ENCODE results near the gene CTBP2. TPM values are rescaled to one million over a fixed set of nuclear protein-coding genes. Genes with fewer than 3 reads are reported as not detected.
A peak's percentile ranks its signal among the peaks of the same experiment; 100 is the strongest.

CTBP2 gene
- total RNA-seq, 1 donor from 2014 or later, result 32.9 TPM

GRCh38 chr10:124966008-124966407 lies 194.4 kb downstream of the CTBP2 start:
- H3K4me1 ChIP-seq (ENCODE audit: control insufficient read depth in 3 of 3, insufficient read depth in 3 of 3, low read length in 3 of 3), result peaks cover 12 to 32% (median 13%) of the 10 kb centered on the region in 3 donors
- H3K27ac ChIP-seq (ENCODE audit: low read depth, low read length), result no peak overlapping the region
- H3K9ac ChIP-seq (ENCODE audit: low read depth in 1 of 3, low read length in 3 of 3), result no peak overlapping the region
- no peak overlapping the region for H3K4me3 ChIP-seq (ENCODE audit: low read length in 3 of 3)
- H3K27me3 ChIP-seq (ENCODE audit: control insufficient read depth in 3 of 3, insufficient read depth in 3 of 3, low read length in 3 of 3), result no peaks in the 10 kb centered on the region
- no peaks in the 10 kb centered on the region for H3K9me3 ChIP-seq (ENCODE audit: control insufficient read depth in 3 of 3, low read length in 3 of 3)
- H3K36me3 ChIP-seq (ENCODE audit: control insufficient read depth in 3 of 3, insufficient read depth in 3 of 3, low read length in 3 of 3), result peaks cover 6 to 20% (median 7%) of the 10 kb centered on the region in 3 donors

GRCh38 chr10:124963866-124964720 lies 196.3 kb downstream of the CTBP2 start:
- H3K4me1 ChIP-seq (ENCODE audit: control insufficient read depth in 3 of 3, insufficient read depth in 3 of 3, low read length in 3 of 3), result peaks cover 5 to 23% (median 7%) of the 10 kb centered on the region in 3 donors
- H3K27me3 ChIP-seq (ENCODE audit: control insufficient read depth in 3 of 3, insufficient read depth in 3 of 3, low read length in 3 of 3), result no peaks in the 10 kb centered on the region
- H3K9ac ChIP-seq (ENCODE audit: low read depth in 1 of 3, low read length in 3 of 3), result no peak overlapping the region
- no peaks in the 10 kb centered on the region for H3K9me3 ChIP-seq (ENCODE audit: control insufficient read depth in 3 of 3, low read length in 3 of 3)
- no peak overlapping the region for H3K4me3 ChIP-seq (ENCODE audit: low read length in 3 of 3)
- H3K36me3 ChIP-seq (ENCODE audit: control insufficient read depth in 3 of 3, insufficient read depth in 3 of 3, low read length in 3 of 3), result peaks cover 6 to 18% (median 7%) of the 10 kb centered on the region in 3 donors
- no peak overlapping the region for H3K27ac ChIP-seq (ENCODE audit: low read depth, low read length)

- Histone ChIP-seq H3K9ac (ENCODE audit: low read depth in 1 of 3, low read length in 3 of 3) (no peak overlapping the region), H3K4me1 (ENCODE audit: control insufficient read depth in 3 of 3, insufficient read depth in 3 of 3, low read length in 3 of 3) (peaks cover 5 to 15% (median 7%) of the 10 kb centered on the region in 3 donors), H3K4me3 (ENCODE audit: low read length in 3 of 3) (no peak overlapping the region), H3K27ac (ENCODE audit: low read depth, low read length) (no peak overlapping the region), H3K9me3 (ENCODE audit: control insufficient read depth in 3 of 3, low read length in 3 of 3) (no peaks in the 10 kb centered on the region), H3K36me3 (ENCODE audit: control insufficient read depth in 3 of 3, insufficient read depth in 3 of 3, low read length in 3 of 3) (peaks cover 5 to 9% (median 6%) of the 10 kb centered on the region in 3 donors), H3K27me3 (ENCODE audit: control insufficient read depth in 3 of 3, insufficient read depth in 3 of 3, low read length in 3 of 3) (no peaks in the 10 kb centered on the region)
Measured at GRCh38 chr10:124962421-124962820, 197.9 kb downstream of the CTBP2 start.

- no peaks in the 10 kb centered on the region for H3K27me3 ChIP-seq (ENCODE audit: control insufficient read depth in 3 of 3, insufficient read depth in 3 of 3, low read length in 3 of 3)
- no peak overlapping the region for H3K4me3 ChIP-seq (ENCODE audit: low read length in 3 of 3)
- H3K9me3 ChIP-seq (ENCODE audit: control insufficient read depth in 3 of 3, low read length in 3 of 3), result no peaks in the 10 kb centered on the region
- no peak overlapping the region for H3K27ac ChIP-seq (ENCODE audit: low read depth, low read length)
- H3K36me3 ChIP-seq (ENCODE audit: control insufficient read depth in 3 of 3, insufficient read depth in 3 of 3, low read length in 3 of 3), result no peaks in the 10 kb centered on the region
- no peak overlapping the region for H3K9ac ChIP-seq (ENCODE audit: low read depth in 1 of 3, low read length in 3 of 3)
- peaks cover 8 to 19% (median 13%) of the 10 kb centered on the region in 3 donors for H3K4me1 ChIP-seq (ENCODE audit: control insufficient read depth in 3 of 3, insufficient read depth in 3 of 3, low read length in 3 of 3)
Measured at GRCh38 chr10:124961248-124961570, 199.2 kb downstream of the CTBP2 start.

GRCh38 chr10:124959564-124959963 lies 200.8 kb downstream of the CTBP2 start:
- H3K4me3 ChIP-seq (ENCODE audit: low read length in 3 of 3), result no peak overlapping the region
- no peaks in the 10 kb centered on the region for H3K9me3 ChIP-seq (ENCODE audit: control insufficient read depth in 3 of 3, low read length in 3 of 3)
- peaks cover 14 to 22% (median 17%) of the 10 kb centered on the region in 3 donors for H3K4me1 ChIP-seq (ENCODE audit: control insufficient read depth in 3 of 3, insufficient read depth in 3 of 3, low read length in 3 of 3)
- H3K27ac ChIP-seq (ENCODE audit: low read depth, low read length), result no peak overlapping the region
- no peaks in the 10 kb centered on the region for H3K27me3 ChIP-seq (ENCODE audit: control insufficient read depth in 3 of 3, insufficient read depth in 3 of 3, low read length in 3 of 3)
- no peak overlapping the region for H3K9ac ChIP-seq (ENCODE audit: low read depth in 1 of 3, low read length in 3 of 3)
- H3K36me3 ChIP-seq (ENCODE audit: control insufficient read depth in 3 of 3, insufficient read depth in 3 of 3, low read length in 3 of 3), result no peaks in the 10 kb centered on the region

- Histone ChIP-seq H3K27me3 (ENCODE audit: control insufficient read depth in 3 of 3, insufficient read depth in 3 of 3, low read length in 3 of 3) (no peaks in the 10 kb centered on the region), H3K27ac (ENCODE audit: low read depth, low read length) (no peak overlapping the region), H3K4me1 (ENCODE audit: control insufficient read depth in 3 of 3, insufficient read depth in 3 of 3, low read length in 3 of 3) (peaks cover 17 to 22% (median 17%) of the 10 kb centered on the region in 3 donors)
Measured at GRCh38 chr10:124957404-124957947, 202.9 kb downstream of the CTBP2 start.

GRCh38 chr10:124956764-124957163 lies 203.6 kb downstream of the CTBP2 start:
- Histone ChIP-seq H3K27ac (ENCODE audit: low read depth, low read length) (no peak overlapping the region), H3K9me3 (ENCODE audit: control insufficient read depth in 3 of 3, low read length in 3 of 3) (no peaks in the 10 kb centered on the region), H3K4me1 (ENCODE audit: control insufficient read depth in 3 of 3, insufficient read depth in 3 of 3, low read length in 3 of 3) (peaks cover 17 to 22% (median 17%) of the 10 kb centered on the region in 3 donors), H3K4me3 (ENCODE audit: low read length in 3 of 3) (no peak overlapping the region), H3K27me3 (ENCODE audit: control insufficient read depth in 3 of 3, insufficient read depth in 3 of 3, low read length in 3 of 3) (no peaks in the 10 kb centered on the region), H3K36me3 (ENCODE audit: control insufficient read depth in 3 of 3, insufficient read depth in 3 of 3, low read length in 3 of 3) (no peaks in the 10 kb centered on the region), H3K9ac (ENCODE audit: low read depth in 1 of 3, low read length in 3 of 3) (no peak overlapping the region)

More at GRCh38 chr10:124957404-124957947, 202.9 kb downstream of the CTBP2 start:
- Histone ChIP-seq H3K4me3 (ENCODE audit: low read length in 3 of 3) (no peak overlapping the region), H3K36me3 (ENCODE audit: control insufficient read depth in 3 of 3, insufficient read depth in 3 of 3, low read length in 3 of 3) (no peaks in the 10 kb centered on the region), H3K9me3 (ENCODE audit: control insufficient read depth in 3 of 3, low read length in 3 of 3) (no peaks in the 10 kb centered on the region), H3K9ac (ENCODE audit: low read depth in 1 of 3, low read length in 3 of 3) (no peak overlapping the region)

GRCh38 chr10:124955868-124956267 lies 204.5 kb downstream of the CTBP2 start:
- peak overlapping the region; percentile 38 for H3K27ac ChIP-seq (ENCODE audit: low read depth, low read length)
- peaks cover 17 to 22% (median 17%) of the 10 kb centered on the region in 3 donors for H3K4me1 ChIP-seq (ENCODE audit: control insufficient read depth in 3 of 3, insufficient read depth in 3 of 3, low read length in 3 of 3)
- no peak overlapping the region for H3K9ac ChIP-seq (ENCODE audit: low read depth in 1 of 3, low read length in 3 of 3)
- no peaks in the 10 kb centered on the region for H3K9me3 ChIP-seq (ENCODE audit: control insufficient read depth in 3 of 3, low read length in 3 of 3)
- no peak overlapping the region for H3K4me3 ChIP-seq (ENCODE audit: low read length in 3 of 3)
- H3K36me3 ChIP-seq (ENCODE audit: control insufficient read depth in 3 of 3, insufficient read depth in 3 of 3, low read length in 3 of 3), result no peaks in the 10 kb centered on the region
- H3K27me3 ChIP-seq (ENCODE audit: control insufficient read depth in 3 of 3, insufficient read depth in 3 of 3, low read length in 3 of 3), result no peaks in the 10 kb centered on the region

- H3K4me1 ChIP-seq (ENCODE audit: control insufficient read depth in 3 of 3, insufficient read depth in 3 of 3, low read length in 3 of 3), result peaks cover 17 to 22% (median 21%) of the 10 kb centered on the region in 3 donors
- H3K9me3 ChIP-seq (ENCODE audit: control insufficient read depth in 3 of 3, low read length in 3 of 3), result no peaks in the 10 kb centered on the region
- peak overlapping the region in 1 of 3 donors; percentile 33 for H3K9ac ChIP-seq (ENCODE audit: low read depth in 1 of 3, low read length in 3 of 3)
- H3K27ac ChIP-seq (ENCODE audit: low read depth, low read length), result peak overlapping the region; percentile 38
- H3K4me3 ChIP-seq (ENCODE audit: low read length in 3 of 3), result no peak overlapping the region
- H3K36me3 ChIP-seq (ENCODE audit: control insufficient read depth in 3 of 3, insufficient read depth in 3 of 3, low read length in 3 of 3), result no peaks in the 10 kb centered on the region
- H3K27me3 ChIP-seq (ENCODE audit: control insufficient read depth in 3 of 3, insufficient read depth in 3 of 3, low read length in 3 of 3), result no peaks in the 10 kb centered on the region
Measured at GRCh38 chr10:124955243-124955642, 205.1 kb downstream of the CTBP2 start.

GRCh38 chr10:124953421-124953820 lies 206.9 kb downstream of the CTBP2 start:
- H3K4me1 ChIP-seq (ENCODE audit: control insufficient read depth in 3 of 3, insufficient read depth in 3 of 3, low read length in 3 of 3), result peaks cover 17 to 27% (median 26%) of the 10 kb centered on the region in 3 donors
- no peaks in the 10 kb centered on the region for H3K9me3 ChIP-seq (ENCODE audit: control insufficient read depth in 3 of 3, low read length in 3 of 3)
- H3K9ac ChIP-seq (ENCODE audit: low read depth in 1 of 3, low read length in 3 of 3), result no peak overlapping the region
- H3K36me3 ChIP-seq (ENCODE audit: control insufficient read depth in 3 of 3, insufficient read depth in 3 of 3, low read length in 3 of 3), result peaks cover 0 to 2% (median 0%) of the 10 kb centered on the region in 3 donors
- no peak overlapping the region for H3K27ac ChIP-seq (ENCODE audit: low read depth, low read length)
- H3K4me3 ChIP-seq (ENCODE audit: low read length in 3 of 3), result no peak overlapping the region
- no peaks in the 10 kb centered on the region for H3K27me3 ChIP-seq (ENCODE audit: control insufficient read depth in 3 of 3, insufficient read depth in 3 of 3, low read length in 3 of 3)

Measured in skeletal muscle tissue (tissue), 4 donors.